G401.6 (cell line): ENCODE results near the gene BNC2.
"Not testable (repeated sequence)": the region's sequence is repeated elsewhere in the genome, so short reads cannot be mapped to it uniquely, and the experiment has no call there.

Source experiments
- FAIRE-seq: peaks from 2 replicates; lab custom pipeline; 2012; peaks lifted over from hg19 to GRCh38; lab: Jason Lieb, UNC

Gene BNC2

GRCh38 chr9:16870596-16871335, at the start of gene BNC2:
BNC2 (minus strand) TSS chr9:16870670; CDS start chr9:16870648, 22 bp downstream.
- no peak for FAIRE-seq

- FAIRE-seq, result no peak
Measured at GRCh38 chr9:16918920-16919319, 48.5 kb upstream of the BNC2 start.

- FAIRE-seq, result no peak
Measured at GRCh38 chr9:16915126-16915831, 44.8 kb upstream of the BNC2 start.

- FAIRE-seq, result no peak
Measured at GRCh38 chr9:16912197-16912596, 41.7 kb upstream of the BNC2 start.

- not testable (repeated sequence) for FAIRE-seq
Measured at GRCh38 chr9:16908206-16908605, 37.7 kb upstream of the BNC2 start.

- no peak for FAIRE-seq
Measured at GRCh38 chr9:16904655-16905054, 34.2 kb upstream of the BNC2 start.

- FAIRE-seq, result no peak
Measured at GRCh38 chr9:16901590-16901989, 31.1 kb upstream of the BNC2 start.

GRCh38 chr9:16899606-16900005, 29.1 kb upstream of the BNC2 start:
- FAIRE-seq, result no peak

- no peak for FAIRE-seq
Measured at GRCh38 chr9:16898464-16898863, 28.0 kb upstream of the BNC2 start.

- FAIRE-seq, result peak; percentile 94
Measured at GRCh38 chr9:16888594-16888993, 18.1 kb upstream of the BNC2 start.

- no peak for FAIRE-seq
Measured at GRCh38 chr9:16885931-16886330, 15.5 kb upstream of the BNC2 start.

- no peak for FAIRE-seq
Measured at GRCh38 chr9:16884952-16885513, 14.6 kb upstream of the BNC2 start.

- no peak for FAIRE-seq
Measured at GRCh38 chr9:16884373-16884772, 13.9 kb upstream of the BNC2 start.

GRCh38 chr9:16883586-16883985, 13.1 kb upstream of the BNC2 start:
- no peak for FAIRE-seq

GRCh38 chr9:16882440-16882839, 12.0 kb upstream of the BNC2 start:
- not testable (repeated sequence) for FAIRE-seq

GRCh38 chr9:16879416-16879815, 8.9 kb upstream of the BNC2 start:
- no peak for FAIRE-seq

GRCh38 chr9:16877256-16877655, 6.8 kb upstream of the BNC2 start:
- FAIRE-seq, result no peak

GRCh38 chr9:16873126-16873802, 2.8 kb upstream of the BNC2 start:
- no peak for FAIRE-seq

GRCh38 chr9:16871336-16872151, 1.1 kb upstream of the BNC2 start:
- no peak for FAIRE-seq

GRCh38 chr9:16869882-16870595, 431 bp downstream of the BNC2 start:
- no peak for FAIRE-seq

GRCh38 chr9:16869131-16869881, 1.2 kb downstream of the BNC2 start:
- FAIRE-seq, result no peak
